Activated naive CD4-positive, alpha-beta T cell treated with anti-CD3 and anti-CD28 coated beads for 36 hours (primary cell): ENCODE results near the gene FAM168B. TPM values are rescaled to one million over a fixed set of nuclear protein-coding genes. Genes with fewer than 3 reads are reported as not detected.

Experiments used
- CTCF ChIA-PET: fragments of 350-600 bp; sonication (Branson Sonifier 250); formaldehyde crosslinking; loops from one replicate; lab custom pipeline; 2021; ENCODE audit warnings: antibody characterized with exemption; lab: Charles Lee
- DNase-seq: peaks from one replicate; pipeline ENCODE4 v3.0.0-alpha.2; 2020
- H3K27ac Mint-ChIP-seq: one replicate; pipeline ENCODE4 v1.8.0; 2021; ENCODE audit warnings: mild to moderate bottlenecking, mixed read lengths
- H3K27me3 Mint-ChIP-seq: one replicate; pipeline ENCODE4 v1.8.0; 2021; ENCODE audit warnings: low read depth, mixed read lengths
- H3K36me3 Mint-ChIP-seq: one replicate; pipeline ENCODE4 v1.8.0; 2021; ENCODE audit warnings: low read depth, mixed read lengths
- H3K4me1 Mint-ChIP-seq: one replicate; pipeline ENCODE4 v1.8.0; 2021; ENCODE audit warnings: low read depth, mixed read lengths
- H3K4me3 Mint-ChIP-seq: one replicate; pipeline ENCODE4 v1.8.0; 2021; ENCODE audit warnings: mild to moderate bottlenecking, moderate library complexity, mixed read lengths
- H3K9me3 Mint-ChIP-seq: one replicate; pipeline ENCODE4 v1.8.0; 2021; ENCODE audit warnings: mixed read lengths
- intact Hi-C: fragments of 100-400 bp; cut with micrococcal nuclease; formaldehyde crosslinking; loops from one replicate; pipeline ENCODE4 v1.15.1; 2023
- total RNA-seq, 2 experiments: library from RNA; stranded (reverse); gene quantifications; one replicate each; pipeline ENCODE4 v1.2.3, GENCODE V29; 2021

Gene FAM168B
- total RNA-seq, 2 experiments from 2014 or later: 52.7 to 55.0 TPM

- no peak overlapping the region for H3K4me3 Mint-ChIP-seq
- peaks cover 19% of the 10 kb centered on the region for H3K36me3 Mint-ChIP-seq
- intact Hi-C loops: no loop called here
- H3K27me3 Mint-ChIP-seq: no peaks in the 10 kb centered on the region
- no peaks in the 10 kb centered on the region for H3K9me3 Mint-ChIP-seq
- CTCF ChIA-PET: no interaction called here
- DNase-seq: no peak
- H3K4me1 Mint-ChIP-seq: peaks cover 36% of the 10 kb centered on the region
- no peak overlapping the region for H3K27ac Mint-ChIP-seq
Measured at GRCh38 chr2:131063501-131064283, 29.6 kb downstream of the FAM168B start.

DNA sequence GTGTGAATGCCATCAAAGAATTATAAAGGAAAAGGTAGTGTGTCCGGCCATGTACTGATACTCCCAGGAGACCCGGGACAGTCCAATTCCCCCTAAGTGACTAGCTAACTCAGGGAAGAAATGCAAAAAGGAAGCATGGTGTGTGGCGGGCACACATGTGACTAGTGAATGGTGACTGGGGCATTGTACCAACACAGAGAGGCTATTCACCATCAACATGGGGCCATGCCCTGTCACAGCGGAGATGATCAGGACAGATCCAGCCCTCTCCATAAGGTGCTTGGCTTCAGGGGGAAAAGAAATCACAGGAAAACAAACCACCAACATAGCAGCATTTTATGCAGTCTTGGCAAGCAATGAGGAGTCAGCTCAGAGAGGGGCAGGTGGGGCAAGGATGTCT is 34.3 kb downstream of the FAM168B start:
- Mint-ChIP-seq H3K4me3 (no peak overlapping the region), H3K9me3 (no peaks in the 10 kb centered on the region), H3K4me1 (peaks cover 17% of the 10 kb centered on the region), H3K27me3 (no peaks in the 10 kb centered on the region), H3K27ac (no peak overlapping the region), H3K36me3 (peaks cover 17% of the 10 kb centered on the region)
- CTCF ChIA-PET: no interaction called here
- intact Hi-C loops: no loop called here
- DNase-seq: no peak

DNA sequence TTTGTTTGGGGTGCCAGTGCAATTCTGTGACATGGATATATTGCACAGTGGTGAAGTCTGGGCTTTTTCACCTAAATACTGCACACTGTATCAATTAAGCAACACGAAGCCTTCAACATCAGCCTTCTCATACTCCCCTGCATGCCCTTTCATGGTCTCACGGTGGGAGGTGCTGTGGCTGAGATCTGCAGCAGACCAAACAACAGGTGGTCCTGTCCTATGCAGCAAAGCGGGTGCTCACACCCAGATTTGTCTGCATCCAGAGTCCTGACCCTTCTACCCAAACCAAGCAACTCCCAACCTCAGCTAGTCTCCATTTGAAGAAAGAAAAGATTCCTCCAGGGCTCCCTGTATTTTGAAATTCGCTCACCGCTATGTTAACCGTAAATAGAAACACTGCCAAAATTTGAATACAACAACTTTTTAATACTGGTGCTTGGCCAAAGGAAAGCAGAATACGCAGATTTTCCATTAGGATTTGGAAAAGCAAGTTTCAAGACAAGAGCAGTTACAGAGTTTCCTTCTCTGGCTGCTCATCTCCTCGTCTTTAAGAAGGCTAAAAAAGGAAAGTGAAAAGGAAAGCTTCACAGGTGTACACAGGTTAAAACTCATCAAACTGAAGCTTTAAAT is 34.9 kb downstream of the FAM168B start:
- H3K27ac Mint-ChIP-seq: peak overlapping the region; percentile 15
- intact Hi-C loops: no loop called here
- H3K4me1 Mint-ChIP-seq: peaks cover 15% of the 10 kb centered on the region
- H3K9me3 Mint-ChIP-seq: no peaks in the 10 kb centered on the region
- DNase-seq: no peak
- peaks cover 17% of the 10 kb centered on the region for H3K36me3 Mint-ChIP-seq
- CTCF ChIA-PET: no interaction called here
- no peak overlapping the region for H3K4me3 Mint-ChIP-seq
- H3K27me3 Mint-ChIP-seq: no peaks in the 10 kb centered on the region

DNA sequence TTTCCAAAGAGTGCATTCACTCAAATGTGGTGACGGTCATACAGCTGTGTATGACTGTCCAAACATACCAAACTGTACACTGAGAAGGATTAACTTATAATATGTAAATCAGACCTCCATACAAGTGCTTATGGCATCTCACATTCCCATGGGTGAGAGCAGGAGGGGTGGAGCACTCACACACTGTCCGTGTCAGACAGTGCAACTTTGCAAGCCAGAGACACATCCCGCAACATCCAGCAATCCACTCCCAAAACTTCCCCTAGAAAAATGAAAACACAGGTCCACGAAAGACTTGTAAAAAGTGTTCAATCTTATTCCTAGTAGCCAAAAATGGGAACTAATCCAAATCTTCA is 36.4 kb downstream of the FAM168B start:
- H3K27me3 Mint-ChIP-seq: no peaks in the 10 kb centered on the region
- CTCF ChIA-PET: no interaction called here
- H3K4me1 Mint-ChIP-seq: peaks cover 10% of the 10 kb centered on the region
- H3K9me3 Mint-ChIP-seq: no peaks in the 10 kb centered on the region
- H3K36me3 Mint-ChIP-seq: peaks cover 27% of the 10 kb centered on the region
- intact Hi-C loops: no loop called here
- DNase-seq: no peak
- H3K4me3 Mint-ChIP-seq: no peak overlapping the region
- H3K27ac Mint-ChIP-seq: no peak overlapping the region

DNA sequence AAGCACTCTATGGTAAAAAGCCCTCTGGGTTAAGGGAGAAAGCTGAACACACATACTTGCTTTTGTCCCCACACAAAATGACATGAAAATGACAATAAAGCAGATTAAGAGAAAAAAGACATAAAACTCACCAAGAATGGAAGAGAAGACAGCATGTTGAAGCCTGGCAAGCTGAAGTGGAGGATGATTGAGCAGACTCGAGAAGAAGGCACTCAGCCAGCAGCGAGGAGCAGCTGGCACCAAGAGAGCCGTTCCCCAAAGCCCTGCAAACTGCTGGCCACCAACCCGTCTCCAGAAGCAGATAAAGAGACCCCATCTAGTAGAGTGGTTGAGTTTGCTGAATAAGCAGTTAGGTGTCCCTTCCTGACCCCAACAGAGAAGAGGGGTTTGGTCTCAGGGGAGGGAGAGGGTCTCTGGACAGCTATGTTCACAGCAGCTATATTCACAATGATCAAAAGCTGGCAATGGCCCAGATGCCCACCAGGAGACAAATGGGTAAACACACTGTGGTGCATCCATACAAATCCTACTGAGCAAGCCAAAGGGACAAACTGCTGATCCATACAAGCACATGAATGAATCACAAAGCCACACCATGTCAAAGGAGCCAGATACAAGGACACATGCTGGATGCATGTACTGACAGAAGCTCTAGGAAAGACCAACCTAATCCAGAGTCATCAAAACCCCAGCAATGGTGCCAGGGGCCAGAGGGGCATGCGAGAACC is 36.9 kb downstream of the FAM168B start:
- Mint-ChIP-seq H3K27me3 (no peaks in the 10 kb centered on the region), H3K36me3 (peaks cover 33% of the 10 kb centered on the region), H3K9me3 (no peaks in the 10 kb centered on the region), H3K4me3 (no peak overlapping the region), H3K27ac (no peak overlapping the region), H3K4me1 (peaks cover 8% of the 10 kb centered on the region)
- DNase-seq: no peak
- CTCF ChIA-PET: no interaction called here
- intact Hi-C loops: no loop called here

- Mint-ChIP-seq H3K27ac (no peak overlapping the region), H3K4me3 (no peak overlapping the region), H3K27me3 (no peaks in the 10 kb centered on the region), H3K4me1 (peaks cover 4% of the 10 kb centered on the region), H3K36me3 (peaks cover 37% of the 10 kb centered on the region), H3K9me3 (no peaks in the 10 kb centered on the region)
- intact Hi-C loops: no loop called here
- no peak for DNase-seq
- CTCF ChIA-PET: no interaction called here
Measured at GRCh38 chr2:131055169-131056065, 37.8 kb downstream of the FAM168B start.

GRCh38 chr2:131054488-131054887 is 38.8 kb downstream of the FAM168B start:
- H3K27ac Mint-ChIP-seq: no peak overlapping the region
- DNase-seq: no peak

DNA sequence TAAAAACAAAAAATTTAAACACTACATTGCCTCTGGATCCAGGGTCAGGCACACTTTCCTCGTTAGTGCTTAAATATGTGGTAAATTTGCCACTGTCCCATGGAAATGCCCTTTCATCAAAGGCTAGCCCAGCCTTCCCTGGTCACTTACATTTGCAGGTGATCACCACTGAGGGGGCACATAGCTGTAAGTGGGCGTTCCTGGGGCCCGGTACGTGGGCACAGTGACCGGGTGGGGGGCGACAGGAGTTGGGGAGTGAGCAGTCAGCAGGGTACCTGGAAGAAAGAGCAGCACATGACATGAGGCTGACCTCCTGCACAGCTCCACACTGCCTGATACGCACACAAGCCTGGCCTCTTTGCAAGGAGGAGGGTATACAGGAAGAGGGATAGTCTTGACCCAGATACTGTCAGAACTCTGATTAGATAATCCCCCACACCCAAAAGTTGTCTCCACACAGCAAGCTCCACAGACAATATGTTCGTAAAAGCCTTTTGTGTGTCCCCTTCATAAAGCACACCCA is 40.5 kb downstream of the FAM168B start:
- Mint-ChIP-seq H3K27ac (no peak overlapping the region), H3K27me3 (no peaks in the 10 kb centered on the region), H3K4me1 (no peaks in the 10 kb centered on the region), H3K4me3 (no peak overlapping the region), H3K36me3 (peaks cover 43% of the 10 kb centered on the region), H3K9me3 (no peaks in the 10 kb centered on the region)
- intact Hi-C loops: no loop called here
- CTCF ChIA-PET: no interaction called here
- no peak for DNase-seq

More at GRCh38 chr2:131054488-131054887, 38.8 kb downstream of the FAM168B start:
- no peaks in the 10 kb centered on the region for H3K27me3 Mint-ChIP-seq
- intact Hi-C loops: no loop called here
- H3K36me3 Mint-ChIP-seq: peaks cover 42% of the 10 kb centered on the region
- no peak overlapping the region for H3K4me3 Mint-ChIP-seq
- no peaks in the 10 kb centered on the region for H3K9me3 Mint-ChIP-seq
- CTCF ChIA-PET: interaction anchor here (1.1 kb wide), 1 partner anchor 11 kb away, joined by 3 read pairs; no protein-coding TSS in a partner anchor
- H3K4me1 Mint-ChIP-seq: peaks cover 2% of the 10 kb centered on the region

DNA sequence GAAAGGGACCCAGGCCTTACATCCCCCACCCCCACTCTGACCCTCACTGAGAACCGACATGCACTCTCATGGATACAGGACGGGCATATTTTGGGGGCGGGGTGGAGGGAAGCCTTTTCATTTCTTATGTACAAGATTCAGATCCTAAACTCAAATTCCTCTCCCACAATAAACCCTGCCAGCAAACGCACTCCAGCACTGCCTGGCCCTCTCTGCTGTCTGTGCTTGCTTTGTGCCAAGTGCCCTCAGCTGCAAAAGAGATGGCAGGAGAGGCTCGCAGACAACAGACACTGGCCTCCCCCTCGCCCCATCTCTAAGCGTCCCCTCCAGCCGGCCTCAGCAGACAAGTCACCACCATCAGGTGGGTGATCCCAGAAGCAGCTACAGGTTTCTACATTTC is 42.4 kb downstream of the FAM168B start:
- DNase-seq: no peak
- no peak overlapping the region for H3K4me3 Mint-ChIP-seq
- no peaks in the 10 kb centered on the region for H3K9me3 Mint-ChIP-seq
- no peaks in the 10 kb centered on the region for H3K4me1 Mint-ChIP-seq
- H3K36me3 Mint-ChIP-seq: peaks cover 38% of the 10 kb centered on the region
- intact Hi-C loops: no loop called here
- CTCF ChIA-PET: interaction anchor here (1.1 to 1.4 kb wide), 2 partner anchors 10 to 84 kb away, joined by 3 to 4 read pairs; no protein-coding TSS in a partner anchor
- H3K27ac Mint-ChIP-seq: no peak overlapping the region
- H3K27me3 Mint-ChIP-seq: no peaks in the 10 kb centered on the region

GRCh38 chr2:131049150-131049718 is 44.0 kb downstream of the FAM168B start:
- H3K9me3 Mint-ChIP-seq: no peaks in the 10 kb centered on the region
- H3K4me3 Mint-ChIP-seq: no peak overlapping the region
- DNase-seq: no peak
- CTCF ChIA-PET: no interaction called here
- no peak overlapping the region for H3K27ac Mint-ChIP-seq
- no peaks in the 10 kb centered on the region for H3K4me1 Mint-ChIP-seq
- H3K36me3 Mint-ChIP-seq: peaks cover 33% of the 10 kb centered on the region
- no peaks in the 10 kb centered on the region for H3K27me3 Mint-ChIP-seq
- intact Hi-C loops: no loop called here

DNA sequence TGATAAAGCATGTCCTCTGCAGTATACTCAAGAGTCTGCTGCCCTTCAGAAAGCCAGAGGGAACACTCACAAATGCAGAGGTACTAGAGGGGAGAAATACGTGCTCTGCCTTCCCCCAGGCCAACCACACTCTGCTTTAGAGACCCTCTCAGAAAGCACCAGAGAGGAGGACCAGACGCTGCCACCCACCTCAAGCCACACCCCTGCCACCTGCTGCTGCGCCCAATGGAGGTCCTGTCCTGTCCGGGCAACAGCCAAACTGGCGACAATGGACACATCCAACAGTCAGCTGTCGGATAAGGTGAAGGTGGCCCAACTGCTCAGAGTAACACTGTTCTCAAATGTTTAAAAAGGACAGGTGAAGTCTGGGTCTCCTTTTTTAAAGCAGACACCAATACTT is 44.6 kb downstream of the FAM168B start:
- Mint-ChIP-seq H3K4me3 (no peak overlapping the region), H3K36me3 (peaks cover 33% of the 10 kb centered on the region), H3K27me3 (no peaks in the 10 kb centered on the region), H3K9me3 (no peaks in the 10 kb centered on the region), H3K27ac (no peak overlapping the region), H3K4me1 (no peaks in the 10 kb centered on the region)
- no peak for DNase-seq
- CTCF ChIA-PET: no interaction called here
- intact Hi-C loops: no loop called here
